Cardiac muscle cell (in vitro differentiated cells and primary cell): Measurements from ENCODE around the gene RYR3. TPM values are rescaled to one million over a fixed set of nuclear protein-coding genes. Genes with fewer than 3 reads are reported as not detected.

Experiments
- DNase-seq, 2 donors: peaks; one replicate each; pipeline versions ENCODE4 v3.0.0 to v3.0.0-alpha.2; 2010 to 2017; ENCODE audit warnings: low read depth in 1 of 2, low spot score in 1 of 2
- H3K27ac ChIP-seq: fragments of 200-600 bp; sonication (generic); 2 replicates; pipeline ENCODE4 v1.5.1; 2016
- H3K27me3 ChIP-seq: fragments of 200-600 bp; sonication (generic); 2 replicates; pipeline ENCODE4 v1.6.0; 2016; ENCODE audit warnings: control low read depth
- H3K36me3 ChIP-seq: fragments of 200-600 bp; sonication (generic); 2 replicates; pipeline ENCODE4 v1.5.1; 2016; ENCODE audit warnings: control low read depth
- H3K4me1 ChIP-seq: fragments of 200-600 bp; sonication (generic); 2 replicates; pipeline ENCODE4 v1.8.1; 2017; ENCODE audit warnings: low read depth, mild to moderate bottlenecking, mixed run types
- H3K4me3 ChIP-seq: fragments of 200-600 bp; sonication (generic); 2 replicates; pipeline ENCODE4 v1.5.1; 2016; ENCODE audit warnings: mild to moderate bottlenecking
- H3K9me3 ChIP-seq: fragments of 200-600 bp; sonication (generic); 2 replicates; pipeline ENCODE4 v1.5.1; 2017; ENCODE audit warnings: low read depth, mild to moderate bottlenecking, control low read depth
- CTCF ChIP-seq: IDR thresholded peaks from 2 replicates; pipeline ENCODE4 v1.5.1; 2012; ENCODE audit warnings: low read depth, mild to moderate bottlenecking, low read length
- polyA plus RNA-seq: library from polyadenylated mRNA; unstranded; fragments of >200 nt; fragmentation: Nextera tagmentation; extraction: Ambion mirVana; gene quantifications from 2 replicates; pipeline ENCODE4 v1.2.1, GENCODE V29; 2016
- total RNA-seq: library from RNA; depleted of rRNA; stranded (reverse); fragments of >200 nt; gene quantifications from 2 replicates; pipeline ENCODE4 v1.2.3, GENCODE V29; 2016

The RYR3 gene
- total and polyA plus RNA-seq, 2 experiments from 2014 or later, result 0.39 to 0.54 TPM

DNA sequence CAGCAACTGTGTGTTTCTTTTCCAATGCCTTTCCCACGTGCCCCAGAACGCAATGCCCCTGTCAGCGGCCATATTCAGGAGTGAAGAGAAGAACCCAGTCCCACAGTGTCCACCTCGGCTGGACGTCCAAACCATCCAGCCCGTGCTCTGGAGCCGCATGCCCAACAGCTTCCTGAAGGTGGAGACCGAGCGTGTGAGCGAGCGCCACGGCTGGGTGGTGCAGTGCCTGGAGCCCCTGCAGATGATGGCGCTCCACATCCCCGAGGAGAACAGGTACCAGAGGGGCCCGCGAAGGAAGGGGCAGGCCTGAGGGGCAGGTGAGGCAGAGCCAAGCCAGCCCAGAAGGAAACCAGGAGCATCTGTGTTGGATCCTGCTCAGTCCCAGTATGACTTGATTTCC is 349.4 kb downstream of the RYR3 start:
- no peak for TF ChIP-seq CTCF
- Histone ChIP-seq H3K4me3 (no peak overlapping the region), H3K36me3 (no peaks in the 10 kb centered on the region), H3K4me1 (no peaks in the 10 kb centered on the region), H3K27me3 (no peaks in the 10 kb centered on the region), H3K9me3 (no peaks in the 10 kb centered on the region), H3K27ac (no peak overlapping the region)
- DNase-seq, result no peak

DNA sequence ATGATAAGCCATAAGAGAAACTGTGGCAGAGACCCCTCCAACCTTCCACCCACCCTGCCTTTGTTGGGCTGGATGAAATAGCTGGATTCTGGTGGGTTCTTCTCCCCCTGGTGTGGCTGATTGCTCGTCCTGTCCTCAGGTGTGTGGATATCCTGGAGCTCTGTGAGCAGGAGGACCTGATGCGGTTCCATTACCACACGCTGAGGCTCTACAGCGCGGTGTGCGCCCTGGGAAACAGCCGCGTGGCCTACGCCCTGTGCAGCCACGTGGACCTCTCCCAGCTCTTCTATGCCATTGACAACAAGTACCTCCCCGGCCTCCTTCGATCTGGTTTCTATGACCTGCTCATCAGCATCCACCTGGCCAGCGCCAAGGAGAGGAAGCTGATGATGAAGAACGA is 351.2 kb downstream of the RYR3 start:
- Histone ChIP-seq H3K36me3 (no peaks in the 10 kb centered on the region), H3K27me3 (no peaks in the 10 kb centered on the region), H3K27ac (no peak overlapping the region), H3K4me3 (no peak overlapping the region), H3K9me3 (no peaks in the 10 kb centered on the region), H3K4me1 (no peaks in the 10 kb centered on the region)
- DNase-seq, result no peak
- no peak for TF ChIP-seq CTCF

DNA sequence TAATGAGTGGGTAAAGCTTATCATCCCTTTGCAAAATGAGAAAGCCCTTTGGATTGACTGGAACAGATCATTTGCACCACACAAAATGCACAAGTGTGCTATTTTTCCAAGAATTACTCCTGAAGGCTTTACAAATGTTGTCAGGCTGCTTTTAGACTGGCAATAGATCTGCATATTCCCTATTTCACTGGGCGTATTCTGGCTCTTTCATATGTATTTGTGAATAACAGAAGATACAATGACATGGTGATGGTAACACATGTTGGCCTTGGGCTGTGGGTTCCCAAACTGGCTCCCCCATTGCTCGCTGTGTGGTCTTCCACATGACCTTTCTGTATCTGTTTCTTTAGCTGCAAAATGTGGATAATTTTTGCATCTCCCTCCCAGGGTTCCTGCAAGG is 354.2 kb downstream of the RYR3 start:
- DNase-seq, result no peak
- Histone ChIP-seq H3K27me3 (no peaks in the 10 kb centered on the region), H3K36me3 (no peaks in the 10 kb centered on the region), H3K9me3 (no peaks in the 10 kb centered on the region), H3K4me1 (no peaks in the 10 kb centered on the region), H3K27ac (no peak overlapping the region), H3K4me3 (no peak overlapping the region)
- no peak for TF ChIP-seq CTCF

- H3K27me3 ChIP-seq, result no peaks in the 10 kb centered on the region
- no peak for DNase-seq
- TF ChIP-seq CTCF, result no peak
- no peaks in the 10 kb centered on the region for H3K9me3 ChIP-seq
- no peaks in the 10 kb centered on the region for H3K36me3 ChIP-seq
- H3K4me3 ChIP-seq, result no peak overlapping the region
- no peak overlapping the region for H3K27ac ChIP-seq
- H3K4me1 ChIP-seq, result no peaks in the 10 kb centered on the region
These were observed 359.8 kb downstream of the RYR3 start for GRCh38 chr15:33670567-33670966.

GRCh38 chr15:33671456-33671855 is 360.7 kb downstream of the RYR3 start:
- no peak for TF ChIP-seq CTCF
- Histone ChIP-seq H3K36me3 (no peaks in the 10 kb centered on the region), H3K9me3 (no peaks in the 10 kb centered on the region), H3K27ac (no peak overlapping the region), H3K4me3 (no peak overlapping the region), H3K27me3 (no peaks in the 10 kb centered on the region), H3K4me1 (no peaks in the 10 kb centered on the region)
- DNase-seq, result no peak

GRCh38 chr15:33675246-33675645 is 364.5 kb downstream of the RYR3 start:
- Histone ChIP-seq H3K4me1 (no peaks in the 10 kb centered on the region), H3K9me3 (no peaks in the 10 kb centered on the region), H3K27ac (no peak overlapping the region), H3K36me3 (no peaks in the 10 kb centered on the region), H3K27me3 (no peaks in the 10 kb centered on the region), H3K4me3 (no peak overlapping the region)
- TF ChIP-seq CTCF, result peak; percentile 43
- DNase-seq, result peak; percentile 36 to 49
